HG02973 (cell line): Measurements from ENCODE around the gene IGFBP5.

ENCODE experiments used
- ATAC-seq: cut with Tn5 transposase; IDR thresholded peaks from one replicate; pipeline ENCODE4 v1.9.1; 2021; ENCODE audit warnings: moderate library complexity; ENCODE audit not compliant: unreplicated experiment

The IGFBP5 gene

DNA sequence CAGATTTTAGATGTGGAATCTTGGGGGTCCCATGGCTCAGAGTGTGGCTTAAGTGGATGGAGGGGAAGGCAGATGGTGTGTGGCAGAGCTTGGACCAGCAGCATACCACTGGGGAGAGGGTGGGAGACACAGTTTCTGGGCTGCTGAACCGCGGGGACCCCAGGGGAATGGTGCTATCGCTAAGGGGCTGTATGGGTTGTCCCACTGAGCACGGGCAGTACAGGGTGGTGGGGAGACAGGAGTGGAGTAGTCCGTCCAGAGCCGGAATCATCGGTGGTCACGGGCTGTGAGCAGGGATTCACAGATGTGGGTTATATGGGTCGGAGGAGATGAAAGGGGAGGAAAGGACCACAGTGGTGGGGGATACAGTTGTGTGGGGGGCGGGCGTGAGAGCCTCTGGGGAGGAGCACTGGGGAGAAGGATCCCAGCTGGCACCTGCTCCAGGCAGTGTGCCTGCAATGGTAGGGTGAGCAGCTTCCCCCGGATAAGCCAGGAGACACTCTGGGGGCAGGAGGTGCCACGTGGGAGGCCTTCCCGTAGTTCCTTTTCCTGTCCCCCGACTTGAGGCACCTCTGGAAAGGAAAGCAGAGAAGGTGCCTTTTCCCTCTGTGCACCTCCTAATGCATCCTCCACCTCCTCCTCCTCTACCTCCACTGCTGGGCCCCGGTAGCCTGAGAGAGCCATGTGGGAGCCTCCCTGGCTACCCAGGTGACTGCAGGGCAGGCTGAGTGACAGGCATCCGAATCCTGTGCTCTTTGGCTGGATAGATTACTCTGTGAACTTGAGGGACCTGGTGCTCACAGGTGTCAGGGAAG, 24.9 kb downstream of the IGFBP5 start:
- ATAC-seq, result no peak

- peak; percentile 65 for ATAC-seq
These were observed 28.7 kb downstream of the IGFBP5 start for GRCh38 chr2:216666461-216667233.

DNA sequence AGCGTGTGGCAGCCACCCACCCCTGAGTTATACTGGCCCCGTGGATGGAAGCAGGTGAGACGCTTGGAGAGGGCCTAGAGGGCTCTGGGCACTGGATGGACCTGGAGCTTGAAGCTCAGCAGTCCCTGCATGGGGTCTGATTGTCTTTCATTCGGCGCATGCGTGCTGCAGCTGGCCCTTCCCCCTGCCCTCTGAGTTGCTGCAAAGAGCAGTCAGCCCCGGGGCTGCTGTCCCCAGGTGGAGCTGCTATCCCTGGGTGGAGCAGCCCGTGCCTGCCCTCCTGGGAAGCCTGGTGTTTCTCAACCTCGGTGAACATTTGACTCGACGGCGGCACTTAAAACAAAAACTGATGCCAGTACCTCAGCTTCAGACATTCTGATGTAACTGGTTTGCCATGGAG, 29.6 kb downstream of the IGFBP5 start:
- ATAC-seq, result no peak

DNA sequence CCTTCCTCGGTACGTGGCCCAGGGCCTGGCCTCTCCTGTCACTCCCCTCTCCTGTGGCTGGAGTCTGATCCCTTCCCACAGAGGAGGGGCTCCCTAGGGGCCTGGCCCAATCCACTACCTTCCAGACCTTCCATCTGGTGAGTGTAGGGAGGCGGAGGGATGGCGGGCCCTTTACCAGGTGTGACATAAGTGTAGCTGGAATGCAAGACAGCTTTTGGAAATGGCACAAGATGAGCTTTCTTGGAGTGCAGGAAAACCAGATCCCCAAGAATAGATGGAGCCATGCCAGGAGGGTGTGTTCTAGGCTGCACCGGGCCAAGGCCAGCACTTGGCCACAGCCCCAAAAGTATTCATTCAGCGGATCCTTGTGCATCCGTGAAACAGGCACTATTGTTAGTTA, 30.1 kb downstream of the IGFBP5 start:
- ATAC-seq, result no peak

GRCh38 chr2:216664593-216665034, 30.7 kb downstream of the IGFBP5 start:
- no peak for ATAC-seq

DNA sequence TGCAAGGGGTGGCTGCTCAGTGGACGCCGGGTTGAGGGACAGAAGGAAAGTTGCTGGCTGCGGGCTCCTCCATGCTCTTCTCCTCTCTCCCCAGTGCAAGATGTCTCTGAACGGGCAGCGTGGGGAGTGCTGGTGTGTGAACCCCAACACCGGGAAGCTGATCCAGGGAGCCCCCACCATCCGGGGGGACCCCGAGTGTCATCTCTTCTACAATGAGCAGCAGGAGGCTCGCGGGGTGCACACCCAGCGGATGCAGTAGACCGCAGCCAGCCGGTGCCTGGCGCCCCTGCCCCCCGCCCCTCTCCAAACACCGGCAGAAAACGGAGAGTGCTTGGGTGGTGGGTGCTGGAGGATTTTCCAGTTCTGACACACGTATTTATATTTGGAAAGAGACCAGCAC, 31.5 kb downstream of the IGFBP5 start:
- ATAC-seq, result no peak

- no peak for ATAC-seq
These were observed 32.2 kb downstream of the IGFBP5 start for GRCh38 chr2:216663106-216663505.

- ATAC-seq, result no peak
These were observed 33.5 kb downstream of the IGFBP5 start for GRCh38 chr2:216661639-216662375.

- no peak for ATAC-seq
These were observed 34.3 kb downstream of the IGFBP5 start for GRCh38 chr2:216661051-216661450.

- no peak for ATAC-seq
These were observed 34.9 kb downstream of the IGFBP5 start for GRCh38 chr2:216660496-216660895.

- no peak for ATAC-seq
These were observed 36.1 kb downstream of the IGFBP5 start for GRCh38 chr2:216659276-216659675.

DNA sequence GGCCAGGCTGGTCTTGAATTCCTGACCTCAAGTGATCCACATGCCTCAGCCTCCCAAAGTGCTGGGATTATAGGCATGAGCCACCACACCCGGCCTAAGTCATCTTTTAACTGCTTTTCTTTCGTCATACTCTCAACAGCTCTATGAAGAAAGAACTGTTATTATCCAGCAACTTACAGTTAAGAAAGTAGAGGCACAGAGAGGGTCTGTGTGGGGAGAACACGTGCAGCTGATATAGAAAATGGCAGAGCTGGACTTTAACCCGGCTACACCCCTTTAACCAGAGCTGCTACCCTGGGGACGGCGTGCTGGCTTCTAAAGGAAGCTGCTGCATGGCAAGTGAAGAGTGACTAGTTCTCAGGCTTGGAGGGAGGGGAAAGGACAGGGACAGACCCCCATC, 36.6 kb downstream of the IGFBP5 start:
- ATAC-seq, result no peak

DNA sequence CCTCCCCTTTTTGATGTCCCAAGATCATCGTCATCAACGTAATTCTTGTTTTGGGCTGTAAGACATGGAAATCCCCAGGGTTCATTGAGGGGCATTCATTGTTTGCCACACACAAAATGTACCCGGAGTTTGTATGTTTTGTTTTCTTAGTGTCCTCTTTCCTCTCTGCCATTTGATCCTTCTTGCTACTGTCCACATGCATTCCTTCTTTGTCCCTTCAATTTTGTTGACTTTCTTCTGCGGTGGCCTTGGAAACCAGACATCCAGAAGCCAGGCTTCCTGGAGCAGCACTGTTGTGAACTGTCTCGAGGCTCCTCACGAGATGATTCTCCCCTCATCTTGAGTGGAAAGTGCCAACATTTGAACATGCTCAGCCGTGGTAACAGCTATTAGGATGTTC, 37.4 kb downstream of the IGFBP5 start:
- ATAC-seq, result no peak

DNA sequence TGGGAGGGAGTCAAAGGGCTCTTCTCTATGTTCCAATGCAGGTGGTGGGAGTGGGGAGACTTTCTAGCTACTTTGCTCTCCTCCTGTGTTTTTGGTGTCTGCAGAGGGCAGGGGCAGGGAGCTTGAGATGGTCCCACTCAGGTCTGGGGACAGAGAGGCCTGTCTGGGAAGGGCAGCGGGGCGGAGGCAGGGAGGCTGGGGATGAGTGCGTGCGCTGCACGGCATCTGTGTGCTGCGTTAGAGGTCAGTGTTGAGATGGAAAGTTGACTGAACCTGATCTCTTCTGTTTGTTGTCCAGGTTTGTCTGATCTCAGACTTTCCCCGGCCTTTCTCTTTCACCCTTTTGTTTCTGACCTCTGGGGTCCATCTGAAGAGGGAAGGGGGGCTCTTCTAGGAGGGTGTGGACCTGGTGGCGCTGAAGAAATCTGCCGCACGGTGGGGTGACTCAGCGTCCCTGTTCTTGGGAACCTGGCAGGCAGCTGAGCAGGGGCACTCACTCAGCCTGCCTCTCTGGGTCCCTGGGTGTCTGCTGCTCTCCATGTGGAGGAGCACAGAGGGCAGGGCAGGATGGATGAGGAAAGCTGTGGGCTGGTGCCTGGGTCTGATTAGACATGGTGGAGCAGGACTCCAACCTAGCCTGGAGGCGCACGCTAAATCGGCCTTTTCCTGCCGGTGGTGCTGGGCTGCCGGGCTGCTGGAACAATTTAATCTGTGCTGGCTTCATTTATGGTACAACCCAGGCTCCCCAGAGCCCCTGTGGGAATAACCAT, 38.1 kb downstream of the IGFBP5 start:
- no peak for ATAC-seq

DNA sequence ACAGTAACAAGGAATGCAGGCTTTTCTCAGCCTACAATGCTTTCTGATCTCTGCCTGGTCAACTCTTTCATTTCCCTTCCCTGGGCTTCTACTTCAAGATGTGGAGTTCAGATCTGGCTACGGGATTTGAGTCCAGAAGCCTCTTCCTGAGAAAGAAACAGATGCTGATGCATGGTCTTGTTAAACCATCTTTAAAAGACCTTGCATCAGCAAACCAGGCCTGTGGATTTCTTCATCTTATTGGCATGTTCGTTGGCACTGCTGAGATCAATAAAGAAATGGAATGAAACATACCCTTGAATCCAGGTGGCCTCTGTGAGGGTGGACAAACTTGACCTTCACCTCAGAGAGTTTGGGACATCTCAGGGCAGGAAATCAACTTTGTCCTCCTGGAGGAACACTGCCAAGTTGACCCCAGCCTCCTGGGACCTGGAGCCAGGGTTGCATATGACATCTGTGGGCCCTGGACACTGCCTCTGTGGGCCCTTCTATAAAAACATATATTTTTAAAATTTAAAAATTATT, 40.8 kb downstream of the IGFBP5 start:
- no peak for ATAC-seq

- no peak for ATAC-seq
These were observed 41.4 kb downstream of the IGFBP5 start for GRCh38 chr2:216653931-216654365.

GRCh38 chr2:216653093-216653799, 42.1 kb downstream of the IGFBP5 start:
- ATAC-seq, result no peak

DNA sequence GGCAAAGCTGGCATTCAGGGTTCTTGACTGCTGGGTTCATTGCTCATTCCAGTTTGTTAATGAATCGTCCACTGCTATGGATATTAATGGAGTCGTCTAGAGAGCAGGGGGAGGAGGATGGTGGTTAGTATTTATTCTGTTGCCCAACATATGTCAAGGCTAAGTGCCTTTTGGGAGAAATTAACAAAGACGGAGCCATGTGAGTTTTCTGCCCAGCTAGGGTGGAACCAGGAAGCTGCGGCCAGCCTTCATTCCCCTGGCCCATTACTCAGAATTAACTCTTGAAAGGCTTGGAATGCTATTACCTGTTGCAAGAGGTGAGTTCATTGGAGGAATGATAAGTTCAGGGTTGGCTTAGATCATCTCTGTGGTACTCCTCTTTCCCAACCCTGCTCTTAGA, 42.8 kb downstream of the IGFBP5 start:
- no peak for ATAC-seq

GRCh38 chr2:216651351-216651881, 43.9 kb downstream of the IGFBP5 start:
- ATAC-seq, result no peak
